HCT116 (cell line): Measurements from ENCODE around the gene PDZD8. TPM values are rescaled to one million over a fixed set of nuclear protein-coding genes. Genes with fewer than 3 reads are reported as not detected.

Experiments used
- ATAC-seq: fragments of 200-7000 bp; cut with Tn5 transposase; 2 replicates; pipeline ENCODE4 v1.9.1; 2020; ENCODE audit warnings: mild to moderate bottlenecking, moderate library complexity
- BruUV-seq: library from RNA; stranded (reverse); fragments of 400-500 nt; replicated peaks from 2 replicates; lab custom pipeline; 2021; lab: Mats Ljungman, UMichigan
- CTCF ChIA-PET: fragments of 300-600 bp; sonication (Branson Sonifier 250); formaldehyde crosslinking; loops from one replicate; lab custom pipeline; 2021; ENCODE audit warnings: antibody characterized with exemption; lab: Charles Lee
- POLR2A ChIA-PET: fragments of 300-600, 350-600 bp; sonication (Branson Sonifier 250); formaldehyde crosslinking; loops from one replicate; lab custom pipeline; 2021; ENCODE audit warnings: antibody characterized with exemption; lab: Charles Lee
- RAD21 ChIA-PET, 2 experiments: fragments of 300-600 bp; sonication (Branson Sonifier 250); formaldehyde crosslinking; loops; one replicate each; lab custom pipeline; 2023; ENCODE audit warnings: low total read pairs in 2 of 2; ENCODE audit not compliant: uncharacterized antibody in 2 of 2, unreplicated experiment in 2 of 2, low non-redundant PET in 1 of 2; lab: Charles Lee
- DNase-seq: peaks from one replicate; pipeline ENCODE4 v3.0.0-alpha.2; 2010; ENCODE audit warnings: low read depth, low spot score
- H2AFZ ChIP-seq: fragments of 200-600 bp; shearing (Covaris generic), sonication (generic); 2 replicates; pipeline ENCODE4 v1.6.1; 2017; ENCODE audit warnings: low read depth, mixed run types, mixed read lengths, antibody characterized with exemption, low read length; ENCODE audit not compliant: poor library complexity, severe bottlenecking
- H3K27ac ChIP-seq: 2 replicates; pipeline ENCODE4 v1.5.1; 2012; ENCODE audit warnings: low read depth, low read length
- H3K27me3 ChIP-seq: fragments of 200-600 bp; sonication (generic); 2 replicates; pipeline ENCODE4 v1.6.1; 2016; ENCODE audit warnings: mixed run types, low read length, mixed read lengths; ENCODE audit not compliant: insufficient read depth
- H3K36me3 ChIP-seq, 2 experiments: fragments of 200-500 bp in 1 of 2; fragments of 200-600 bp in 1 of 2; sonication (Bioruptor generic) in 1 of 2; sonication (generic) in 1 of 2; 2 replicates each; pipeline versions ENCODE4 v1.5.1 to v1.6.1; 2014 to 2016; ENCODE audit warnings: low read length in 2 of 2, inconsistent platforms in 1 of 2, mixed read lengths in 1 of 2, mixed run types in 1 of 2; ENCODE audit not compliant: insufficient read depth in 2 of 2, control insufficient read depth in 1 of 2
- H3K4me1 ChIP-seq, 2 experiments: fragments of 200-600 bp in 1 of 2; sonication (generic) in 1 of 2; 2 replicates each; pipeline versions ENCODE4 v1.5.1 to v1.6.1; 2012 to 2017; ENCODE audit warnings: low read length in 2 of 2, inconsistent platforms in 1 of 2, mild to moderate bottlenecking in 1 of 2, mixed read lengths in 1 of 2, mixed run types in 1 of 2, moderate library complexity in 1 of 2; ENCODE audit not compliant: insufficient read depth in 2 of 2, control insufficient read depth in 1 of 2
- H3K4me2 ChIP-seq: fragments of 200-600 bp; sonication (generic); 2 replicates; pipeline ENCODE4 v1.6.1; 2017; ENCODE audit warnings: mixed run types, low read length, mixed read lengths
- H3K4me3 ChIP-seq, 2 experiments: fragments of 200-600 bp in 1 of 2; sonication (generic) in 1 of 2; replicated peaks in 1 of 2; 2 replicates each; pipeline ENCODE4 v1.5.1; 2011 to 2016; ENCODE audit warnings: low read length in 2 of 2, control low read depth in 1 of 2, low read depth in 1 of 2, mild to moderate bottlenecking in 1 of 2, mixed read lengths in 1 of 2, mixed run types in 1 of 2
- H3K79me2 ChIP-seq: fragments of 200-600 bp; sonication (generic); 2 replicates; pipeline ENCODE4 v1.6.1; 2017; ENCODE audit warnings: mild to moderate bottlenecking, mixed run types, low read length, moderate library complexity, mixed read lengths; ENCODE audit not compliant: insufficient read depth
- H3K9ac ChIP-seq: fragments of 200-600 bp; sonication (generic); 2 replicates; pipeline ENCODE4 v1.6.1; 2016; ENCODE audit warnings: low read length, mixed read lengths
- H3K9me2 ChIP-seq: fragments of 200-600 bp; sonication (generic), shearing (Covaris generic); 2 replicates; pipeline ENCODE4 v1.6.1; 2017; ENCODE audit warnings: mixed run types, mild to moderate bottlenecking, moderate library complexity; ENCODE audit not compliant: insufficient read depth
- H3K9me3 ChIP-seq, 2 experiments: fragments of 200-500 bp in 1 of 2; fragments of 200-600 bp in 1 of 2; sonication (Bioruptor generic) in 1 of 2; sonication (generic) in 1 of 2; 2 replicates each; pipeline ENCODE4 v1.6.1; 2014 to 2017; ENCODE audit warnings: low read length in 2 of 2, mixed read lengths in 2 of 2, inconsistent platforms in 1 of 2, low read depth in 1 of 2, mild to moderate bottlenecking in 1 of 2, mixed run types in 1 of 2, moderate library complexity in 1 of 2; ENCODE audit not compliant: control insufficient read depth in 1 of 2, insufficient read depth in 1 of 2
- H4K20me1 ChIP-seq: fragments of 200-600 bp; sonication (generic), shearing (Covaris generic); 2 replicates; pipeline ENCODE4 v1.6.1; 2017; ENCODE audit warnings: mixed run types, mild to moderate bottlenecking, moderate library complexity; ENCODE audit not compliant: insufficient read depth
- CBX3 ChIP-seq: IDR thresholded peaks from 2 replicates; pipeline ENCODE4 v1.6.1; 2012; ENCODE audit warnings: low read depth
- ELF1 ChIP-seq: IDR thresholded peaks from 2 replicates; pipeline ENCODE4 v1.6.1; 2012; ENCODE audit warnings: low read depth, borderline replicate concordance
- EZH2 ChIP-seq: fragments of 200-600 bp; sonication (generic); IDR thresholded peaks from 2 replicates; pipeline ENCODE4 v1.6.1; 2017; ENCODE audit warnings: antibody characterized with exemption, mixed run types
- EZH2phosphoT487 ChIP-seq: fragments of 200-600 bp; IDR thresholded peaks from 2 replicates; pipeline ENCODE4 v1.6.1; 2018; ENCODE audit warnings: antibody characterized with exemption, borderline replicate concordance
- FOSL1 ChIP-seq: IDR thresholded peaks from 2 replicates; pipeline ENCODE4 v1.6.1; 2012; ENCODE audit warnings: low read depth
- JUND ChIP-seq: IDR thresholded peaks from 2 replicates; pipeline ENCODE4 v1.6.1; 2012
- POLR2A ChIP-seq: IDR thresholded peaks from 2 replicates; pipeline ENCODE4 v1.7.0; 2011; ENCODE audit warnings: borderline replicate concordance; ENCODE audit not compliant: insufficient read depth, insufficient read length; ENCODE audit errors: extremely low read depth
- SIN3A ChIP-seq: IDR thresholded peaks from 2 replicates; pipeline ENCODE4 v1.6.1; 2012; ENCODE audit warnings: low read depth
- SP1 ChIP-seq: IDR thresholded peaks from 2 replicates; pipeline ENCODE4 v1.6.1; 2012; ENCODE audit warnings: low read depth
- SRF ChIP-seq: IDR thresholded peaks from 2 replicates; pipeline ENCODE4 v1.6.1; 2012; ENCODE audit warnings: low read depth
- TCF7L2 ChIP-seq: IDR thresholded peaks from 2 replicates; pipeline ENCODE4 v1.7.0; 2011; ENCODE audit warnings: borderline replicate concordance, inconsistent platforms; ENCODE audit not compliant: insufficient read depth, insufficient read length; ENCODE audit errors: extremely low read depth
- YY1 ChIP-seq: IDR thresholded peaks from 2 replicates; pipeline ENCODE4 v1.6.1; 2011; ENCODE audit warnings: low read length, low read depth, moderate library complexity, mild to moderate bottlenecking; ENCODE audit not compliant: insufficient replicate concordance; ENCODE audit errors: extremely low read depth
- ZBTB33 ChIP-seq: IDR thresholded peaks from 2 replicates; pipeline ENCODE4 v1.6.1; 2011; ENCODE audit warnings: mild to moderate bottlenecking, low read length, moderate library complexity; ENCODE audit not compliant: insufficient replicate concordance; ENCODE audit errors: extremely low read depth
- ZFX ChIP-seq: fragments of 450-650 bp; IDR thresholded peaks from 2 replicates; pipeline ENCODE4 v1.6.1; 2017
- ZNF274 ChIP-seq: fragments of 200-500 bp; sonication (Bioruptor generic); IDR thresholded peaks from 2 replicates; pipeline ENCODE4 v1.6.1; 2014; ENCODE audit warnings: mild to moderate bottlenecking, low read depth, low read length, inconsistent platforms
- intact Hi-C: fragments of 100-400 bp; cut with micrococcal nuclease; formaldehyde crosslinking; loops from 2 replicates; pipeline ENCODE4 v1.10.0; 2022
- total RNA-seq: library from RNA; stranded (reverse); gene quantifications from one replicate; pipeline ENCODE4 v1.2.1, GENCODE V29; 2021; ENCODE audit not compliant: unreplicated experiment
- TF ChIP-seq, protein P1 (sequence below): IDR thresholded peaks from 2 replicates; pipeline ENCODE4 v1.6.1; 2012
- TF ChIP-seq, protein P2 (sequence below): IDR thresholded peaks from 2 replicates; pipeline ENCODE4 v1.6.1; 2012
- TF ChIP-seq, protein P3 (sequence below): IDR thresholded peaks from 2 replicates; pipeline ENCODE4 v1.6.1; 2012; ENCODE audit warnings: low read depth
- TF ChIP-seq, protein P4 (sequence below), 3 experiments: fragments of 200-600 bp in 1 of 3; sonication (generic) in 1 of 3; IDR thresholded peaks in 2 of 3; conservative IDR thresholded peaks in 1 of 3; 2 replicates each; pipeline ENCODE4 v1.5.1; 2012 to 2017; ENCODE audit warnings: low read depth in 2 of 3, low read length in 2 of 3, antibody characterized with exemption in 1 of 3, borderline replicate concordance in 1 of 3, control low read depth in 1 of 3, mild to moderate bottlenecking in 1 of 3, mixed read lengths in 1 of 3, mixed run types in 1 of 3, moderate library complexity in 1 of 3; ENCODE audit not compliant: insufficient read depth in 1 of 3

PDZD8 gene
- total RNA-seq, 1 experiment from 2014 or later: 61.7 TPM

DNA sequence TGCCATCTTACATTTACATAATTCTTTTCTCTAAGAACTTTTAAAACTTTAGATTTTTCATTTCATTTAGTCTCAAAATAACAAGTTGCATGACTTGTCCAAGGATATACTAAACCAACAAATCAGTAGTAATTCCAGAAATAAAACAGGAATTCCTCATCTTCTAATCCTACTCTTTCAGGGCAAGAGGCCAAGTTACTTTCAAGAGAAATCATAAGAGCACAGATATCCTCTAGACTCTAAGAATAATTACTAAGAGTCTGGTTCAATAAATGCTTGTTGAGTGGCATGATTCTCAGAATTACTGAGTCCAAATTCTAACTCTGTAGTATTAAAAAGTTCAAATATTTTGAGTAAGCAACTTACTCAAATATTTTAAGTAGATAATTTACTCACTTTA, 12.9 kb downstream of the PDZD8 start:
- ChIA-PET RAD21 (no interaction called here), POLR2A (no interaction called here), CTCF (no interaction called here)
- Histone ChIP-seq H3K9me3 (no peaks in the 10 kb centered on the region), H3K27me3 (no peaks in the 10 kb centered on the region), H4K20me1 (peaks cover 50% of the 10 kb centered on the region; the same call in 1 of the 2 replicates), H3K79me2 (peaks cover 99% of the 10 kb centered on the region), H3K4me2 (peak overlapping the region; percentile 13; the same call in 1 of the 2 replicates), H3K36me3 (no peaks in the 10 kb centered on the region), H2AFZ (no peak overlapping the region), H3K9ac (no peak overlapping the region), H3K9me2 (no peaks in the 10 kb centered on the region), H3K27ac (no peak overlapping the region), H3K4me1 (peaks cover 65 to 67% of the 10 kb centered on the region in 2 experiments), H3K4me3 (no peak overlapping the region)
- DNase-seq (no peak), ATAC-seq (no peak)
- TF ChIP-seq FOSL1 (no peak), SIN3A (no peak), TCF7L2 (no peak), YY1 (no peak), JUND (no peak), CBX3 (no peak), SRF (no peak), SP1 (no peak), EZH2 (no peak), ELF1 (no peak), POLR2A (no peak), ZBTB33 (no peak), ZNF274 (no peak), ZFX (no peak), EZH2phosphoT487 (no peak)
- TF ChIP-seq, protein P1, sequence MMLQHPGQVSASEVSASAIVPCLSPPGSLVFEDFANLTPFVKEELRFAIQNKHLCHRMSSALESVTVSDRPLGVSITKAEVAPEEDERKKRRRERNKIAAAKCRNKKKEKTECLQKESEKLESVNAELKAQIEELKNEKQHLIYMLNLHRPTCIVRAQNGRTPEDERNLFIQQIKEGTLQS: no peak
- TF ChIP-seq, protein P2, sequence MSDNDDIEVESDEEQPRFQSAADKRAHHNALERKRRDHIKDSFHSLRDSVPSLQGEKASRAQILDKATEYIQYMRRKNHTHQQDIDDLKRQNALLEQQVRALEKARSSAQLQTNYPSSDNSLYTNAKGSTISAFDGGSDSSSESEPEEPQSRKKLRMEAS: no peak
- TF ChIP-seq, protein P3, sequence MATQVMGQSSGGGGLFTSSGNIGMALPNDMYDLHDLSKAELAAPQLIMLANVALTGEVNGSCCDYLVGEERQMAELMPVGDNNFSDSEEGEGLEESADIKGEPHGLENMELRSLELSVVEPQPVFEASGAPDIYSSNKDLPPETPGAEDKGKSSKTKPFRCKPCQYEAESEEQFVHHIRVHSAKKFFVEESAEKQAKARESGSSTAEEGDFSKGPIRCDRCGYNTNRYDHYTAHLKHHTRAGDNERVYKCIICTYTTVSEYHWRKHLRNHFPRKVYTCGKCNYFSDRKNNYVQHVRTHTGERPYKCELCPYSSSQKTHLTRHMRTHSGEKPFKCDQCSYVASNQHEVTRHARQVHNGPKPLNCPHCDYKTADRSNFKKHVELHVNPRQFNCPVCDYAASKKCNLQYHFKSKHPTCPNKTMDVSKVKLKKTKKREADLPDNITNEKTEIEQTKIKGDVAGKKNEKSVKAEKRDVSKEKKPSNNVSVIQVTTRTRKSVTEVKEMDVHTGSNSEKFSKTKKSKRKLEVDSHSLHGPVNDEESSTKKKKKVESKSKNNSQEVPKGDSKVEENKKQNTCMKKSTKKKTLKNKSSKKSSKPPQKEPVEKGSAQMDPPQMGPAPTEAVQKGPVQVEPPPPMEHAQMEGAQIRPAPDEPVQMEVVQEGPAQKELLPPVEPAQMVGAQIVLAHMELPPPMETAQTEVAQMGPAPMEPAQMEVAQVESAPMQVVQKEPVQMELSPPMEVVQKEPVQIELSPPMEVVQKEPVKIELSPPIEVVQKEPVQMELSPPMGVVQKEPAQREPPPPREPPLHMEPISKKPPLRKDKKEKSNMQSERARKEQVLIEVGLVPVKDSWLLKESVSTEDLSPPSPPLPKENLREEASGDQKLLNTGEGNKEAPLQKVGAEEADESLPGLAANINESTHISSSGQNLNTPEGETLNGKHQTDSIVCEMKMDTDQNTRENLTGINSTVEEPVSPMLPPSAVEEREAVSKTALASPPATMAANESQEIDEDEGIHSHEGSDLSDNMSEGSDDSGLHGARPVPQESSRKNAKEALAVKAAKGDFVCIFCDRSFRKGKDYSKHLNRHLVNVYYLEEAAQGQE: no peak
- TF ChIP-seq, protein P4, sequence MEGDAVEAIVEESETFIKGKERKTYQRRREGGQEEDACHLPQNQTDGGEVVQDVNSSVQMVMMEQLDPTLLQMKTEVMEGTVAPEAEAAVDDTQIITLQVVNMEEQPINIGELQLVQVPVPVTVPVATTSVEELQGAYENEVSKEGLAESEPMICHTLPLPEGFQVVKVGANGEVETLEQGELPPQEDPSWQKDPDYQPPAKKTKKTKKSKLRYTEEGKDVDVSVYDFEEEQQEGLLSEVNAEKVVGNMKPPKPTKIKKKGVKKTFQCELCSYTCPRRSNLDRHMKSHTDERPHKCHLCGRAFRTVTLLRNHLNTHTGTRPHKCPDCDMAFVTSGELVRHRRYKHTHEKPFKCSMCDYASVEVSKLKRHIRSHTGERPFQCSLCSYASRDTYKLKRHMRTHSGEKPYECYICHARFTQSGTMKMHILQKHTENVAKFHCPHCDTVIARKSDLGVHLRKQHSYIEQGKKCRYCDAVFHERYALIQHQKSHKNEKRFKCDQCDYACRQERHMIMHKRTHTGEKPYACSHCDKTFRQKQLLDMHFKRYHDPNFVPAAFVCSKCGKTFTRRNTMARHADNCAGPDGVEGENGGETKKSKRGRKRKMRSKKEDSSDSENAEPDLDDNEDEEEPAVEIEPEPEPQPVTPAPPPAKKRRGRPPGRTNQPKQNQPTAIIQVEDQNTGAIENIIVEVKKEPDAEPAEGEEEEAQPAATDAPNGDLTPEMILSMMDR (IDR thresholded peaks at IDR 0.05 in 2 of 3, conservative IDR thresholded peaks at IDR 0.05 in 1 of 3; ENCODE audit: borderline replicate concordance in 1 of 3, insufficient read depth in 1 of 3, low read depth in 2 of 3, low read length in 2 of 3): no peak
- intact Hi-C loops: no loop called here
- BruUV-seq: no TSS peak
